WTC11 (cell line): ENCODE measurements around the gene LHFPL2.

Experiments used
- FOXK1 ChIP-seq: sonication (generic); formaldehyde crosslinking; IDR thresholded peaks from 2 replicates; pipeline ENCODE4 v1.8.0; 2022; ENCODE audit warnings: mild to moderate bottlenecking, moderate library complexity, missing genetic modification reagents
- TF ChIP-seq, protein P1 (sequence below): fragments of 200-600 bp; IDR thresholded peaks from 2 replicates; pipeline ENCODE4 v1.8.0; 2022; ENCODE audit warnings: antibody characterized with exemption

- TF ChIP-seq, protein P1, sequence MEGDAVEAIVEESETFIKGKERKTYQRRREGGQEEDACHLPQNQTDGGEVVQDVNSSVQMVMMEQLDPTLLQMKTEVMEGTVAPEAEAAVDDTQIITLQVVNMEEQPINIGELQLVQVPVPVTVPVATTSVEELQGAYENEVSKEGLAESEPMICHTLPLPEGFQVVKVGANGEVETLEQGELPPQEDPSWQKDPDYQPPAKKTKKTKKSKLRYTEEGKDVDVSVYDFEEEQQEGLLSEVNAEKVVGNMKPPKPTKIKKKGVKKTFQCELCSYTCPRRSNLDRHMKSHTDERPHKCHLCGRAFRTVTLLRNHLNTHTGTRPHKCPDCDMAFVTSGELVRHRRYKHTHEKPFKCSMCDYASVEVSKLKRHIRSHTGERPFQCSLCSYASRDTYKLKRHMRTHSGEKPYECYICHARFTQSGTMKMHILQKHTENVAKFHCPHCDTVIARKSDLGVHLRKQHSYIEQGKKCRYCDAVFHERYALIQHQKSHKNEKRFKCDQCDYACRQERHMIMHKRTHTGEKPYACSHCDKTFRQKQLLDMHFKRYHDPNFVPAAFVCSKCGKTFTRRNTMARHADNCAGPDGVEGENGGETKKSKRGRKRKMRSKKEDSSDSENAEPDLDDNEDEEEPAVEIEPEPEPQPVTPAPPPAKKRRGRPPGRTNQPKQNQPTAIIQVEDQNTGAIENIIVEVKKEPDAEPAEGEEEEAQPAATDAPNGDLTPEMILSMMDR: no peak
- no peak for TF ChIP-seq FOXK1 (CRISPR knock-in tag)
Measured at GRCh38 chr5:78577071-78577807, 71.3 kb downstream of the LHFPL2 start.
